Trophoblast cell (in vitro differentiated cells and primary cell): ENCODE data around the gene PLXNA2.

Experiments used
- DNase-seq, 2 donors: peaks; one replicate each; pipeline ENCODE4 v3.0.0-alpha.2; 2016
- H2AFZ ChIP-seq: 2 replicates; pipeline ENCODE4 v1.6.1; 2013; ENCODE audit warnings: low read length, moderate library complexity, mild to moderate bottlenecking; ENCODE audit not compliant: insufficient read depth, poor library complexity
- H2AK5ac ChIP-seq: 2 replicates; pipeline ENCODE4 v1.6.1; 2013; ENCODE audit warnings: mild to moderate bottlenecking, low read length
- H2BK120ac ChIP-seq: 2 replicates; pipeline ENCODE4 v1.6.1; 2013; ENCODE audit warnings: low read length, mild to moderate bottlenecking, moderate library complexity; ENCODE audit not compliant: insufficient read depth, poor library complexity
- H2BK12ac ChIP-seq: 2 replicates; pipeline ENCODE4 v1.6.1; 2013; ENCODE audit warnings: mild to moderate bottlenecking, low read length, moderate library complexity
- H2BK5ac ChIP-seq: 2 replicates; pipeline ENCODE4 v1.6.1; 2013; ENCODE audit warnings: low read length, low read depth, moderate library complexity, mild to moderate bottlenecking; ENCODE audit not compliant: poor library complexity
- H3K14ac ChIP-seq: 2 replicates; pipeline ENCODE4 v1.6.1; 2013; ENCODE audit warnings: mild to moderate bottlenecking, low read length
- H3K18ac ChIP-seq: 2 replicates; pipeline ENCODE4 v1.6.1; 2013; ENCODE audit warnings: mild to moderate bottlenecking, low read length
- H3K23ac ChIP-seq: 2 replicates; pipeline ENCODE4 v1.6.1; 2013; ENCODE audit warnings: low read length
- H3K27ac ChIP-seq: 2 replicates; pipeline ENCODE4 v1.5.1; 2013; ENCODE audit warnings: low read depth, mild to moderate bottlenecking, inconsistent platforms, low read length, moderate library complexity
- H3K27me3 ChIP-seq: 2 replicates; pipeline ENCODE4 v1.6.1; 2013; ENCODE audit warnings: inconsistent platforms, mild to moderate bottlenecking, low read length, moderate library complexity; ENCODE audit not compliant: insufficient read depth
- H3K36me3 ChIP-seq, 2 experiments: 1 replicate in 1 of 2; 2 replicates in 1 of 2; pipeline ENCODE4 v1.6.1; 2013; ENCODE audit warnings: low read length in 2 of 2, mild to moderate bottlenecking in 2 of 2, moderate library complexity in 1 of 2; ENCODE audit not compliant: insufficient read depth in 2 of 2, control insufficient read depth in 1 of 2
- H3K4ac ChIP-seq: 2 replicates; pipeline ENCODE4 v1.6.1; 2013; ENCODE audit warnings: low read depth, mild to moderate bottlenecking, low read length, moderate library complexity
- H3K4me1 ChIP-seq, 2 experiments: 1 replicate in 1 of 2; 2 replicates in 1 of 2; pipeline ENCODE4 v1.6.1; 2013; ENCODE audit warnings: low read length in 2 of 2, mild to moderate bottlenecking in 2 of 2, moderate library complexity in 1 of 2; ENCODE audit not compliant: insufficient read depth in 2 of 2, control insufficient read depth in 1 of 2
- H3K4me2 ChIP-seq: 2 replicates; pipeline ENCODE4 v1.6.1; 2013; ENCODE audit warnings: inconsistent platforms, mild to moderate bottlenecking, low read length, moderate library complexity
- H3K4me3 ChIP-seq: 2 replicates; pipeline ENCODE4 v1.5.1; 2013; ENCODE audit warnings: mild to moderate bottlenecking, low read depth, low read length, inconsistent platforms
- H3K79me1 ChIP-seq: one replicate; pipeline ENCODE4 v1.6.1; 2013; ENCODE audit warnings: low read length
- H3K79me2 ChIP-seq: 2 replicates; pipeline ENCODE4 v1.6.1; 2013; ENCODE audit warnings: low read length, mild to moderate bottlenecking; ENCODE audit not compliant: control insufficient read depth, insufficient read depth, poor library complexity
- H3K9ac ChIP-seq: 2 replicates; pipeline ENCODE4 v1.6.1; 2013; ENCODE audit warnings: mild to moderate bottlenecking, low read length
- H3K9me3 ChIP-seq: 2 replicates; pipeline ENCODE4 v1.6.1; 2013; ENCODE audit warnings: low read depth, mild to moderate bottlenecking, control low read depth, inconsistent platforms, low read length; ENCODE audit not compliant: insufficient read depth
- H4K12ac ChIP-seq: 2 replicates; pipeline ENCODE4 v1.6.1; 2013; ENCODE audit warnings: low read depth, mild to moderate bottlenecking, low read length, moderate library complexity
- H4K8ac ChIP-seq: 2 replicates; pipeline ENCODE4 v1.6.1; 2013; ENCODE audit warnings: low read depth, mild to moderate bottlenecking, low read length, moderate library complexity
- H4K91ac ChIP-seq: one replicate; pipeline ENCODE4 v1.6.1; 2013; ENCODE audit warnings: low read depth, mild to moderate bottlenecking, low read length, moderate library complexity
- WGBS: extraction: QIAGEN DNeasy Blood & Tissue Kit; methylation state at CpG from one replicate; pipeline ENCODE4 v1.1.7; 2013; ENCODE audit warnings: missing lambda C conversion rate; ENCODE audit not compliant: insufficient read length, insufficient coverage; ENCODE audit errors: extremely low coverage; 5-methylcytosine and 5-hydroxymethylcytosine counted together

The PLXNA2 gene

DNA sequence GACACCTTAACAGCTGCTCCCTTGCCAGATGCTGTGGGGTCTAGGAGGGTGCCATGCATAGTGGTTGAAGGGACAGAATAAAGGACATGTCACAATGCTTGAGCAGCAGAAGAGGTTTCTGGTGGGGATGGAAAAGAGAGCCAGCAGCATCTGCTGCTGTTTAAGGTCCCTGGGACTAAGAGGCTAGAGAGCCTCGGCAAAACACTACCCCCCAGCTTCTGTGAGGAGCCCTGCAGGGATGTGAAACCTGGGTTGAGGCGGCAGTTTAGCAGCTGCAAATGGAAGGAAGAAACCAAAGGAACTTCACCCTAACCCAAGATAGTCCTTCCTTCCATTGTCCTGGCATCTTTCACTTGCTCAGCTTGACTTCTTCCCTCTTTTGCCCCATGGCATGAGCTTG is 39.4 kb downstream of the PLXNA2 start:
- Histone ChIP-seq H3K14ac (peak overlapping the region; percentile 23), H3K23ac (no peak overlapping the region), H3K9ac (no peak overlapping the region), H2AFZ (no peak overlapping the region), H3K18ac (no peak overlapping the region), H3K27me3 (no peaks in the 10 kb centered on the region), H2AK5ac (no peak overlapping the region), H3K27ac (no peak overlapping the region), H2BK12ac (peak overlapping the region; percentile 38), H2BK120ac (no peak overlapping the region), H4K12ac (no peak overlapping the region), H3K79me2 (no peaks in the 10 kb centered on the region), H3K4me1 (peaks cover 20 to 31% of the 10 kb centered on the region in 2 experiments), H4K91ac (no peak overlapping the region), H3K9me3 (no peaks in the 10 kb centered on the region), H3K4me3 (no peak overlapping the region), H2BK5ac (no peak overlapping the region), H3K36me3 (peaks cover 28 to 50% of the 10 kb centered on the region in 2 experiments), H3K79me1 (peaks cover 17% of the 10 kb centered on the region), H3K4me2 (no peak overlapping the region), H4K8ac (no peak overlapping the region), H3K4ac (no peak overlapping the region)
- WGBS = no CpG with 5 or more reads among the region's 2 CpGs
- DNase-seq = no peak

DNA sequence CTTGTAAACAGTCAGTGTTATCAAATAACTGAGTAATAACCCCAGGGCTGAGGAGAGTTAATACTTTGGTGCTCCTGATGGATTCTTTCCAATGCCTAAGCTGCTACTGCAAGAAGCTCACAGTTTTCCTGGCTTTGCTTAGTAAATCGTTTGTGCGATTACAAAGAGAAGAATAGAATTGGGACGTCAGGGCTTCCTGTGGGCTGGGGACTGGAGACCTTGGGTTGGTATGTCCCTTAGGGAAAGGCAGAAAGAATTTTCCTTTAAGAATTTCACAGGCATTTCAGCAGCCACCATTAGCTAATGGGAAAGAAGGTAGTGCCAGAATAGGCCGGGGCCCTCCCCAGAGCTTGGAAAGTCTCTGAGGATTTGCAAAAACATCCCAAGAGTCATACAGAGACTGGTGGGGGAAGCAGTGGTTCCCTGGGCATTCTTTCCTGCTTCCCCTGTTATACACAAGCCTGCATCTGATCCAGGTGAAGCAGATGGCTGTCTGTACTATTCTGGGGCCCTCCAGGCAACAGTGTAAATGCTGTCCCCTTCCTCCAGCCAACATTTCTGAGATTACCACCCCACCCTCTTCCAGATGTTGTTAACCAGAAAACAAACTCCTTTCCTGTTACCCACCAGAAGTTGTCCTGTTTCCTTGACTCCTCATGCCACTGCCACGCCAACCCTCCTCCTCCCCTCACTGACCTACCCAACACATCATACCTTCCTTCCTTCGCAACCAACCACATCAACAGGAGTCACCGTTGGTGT is 40.2 kb downstream of the PLXNA2 start:
- Histone ChIP-seq H3K27me3 (no peaks in the 10 kb centered on the region), H2BK120ac (peak overlapping the region; percentile 0), H4K91ac (peak overlapping the region; percentile 15), H3K14ac (no peak overlapping the region), H3K27ac (peak overlapping the region; percentile 74), H3K36me3 (peaks cover 25 to 45% of the 10 kb centered on the region in 2 experiments), H2AFZ (no peak overlapping the region), H3K4ac (no peak overlapping the region), H2AK5ac (no peak overlapping the region), H3K4me2 (no peak overlapping the region), H3K23ac (no peak overlapping the region), H3K79me1 (peaks cover 12% of the 10 kb centered on the region), H3K4me1 (peaks cover 16 to 27% of the 10 kb centered on the region in 2 experiments), H4K12ac (no peak overlapping the region), H4K8ac (no peak overlapping the region), H2BK5ac (peak overlapping the region; percentile 1), H3K79me2 (no peaks in the 10 kb centered on the region), H2BK12ac (no peak overlapping the region), H3K9me3 (no peaks in the 10 kb centered on the region), H3K18ac (no peak overlapping the region), H3K9ac (no peak overlapping the region), H3K4me3 (no peak overlapping the region)
- 100% methylated on average over 1 of the region's 7 CpGs for WGBS
- peak; percentile 61 to 70 for DNase-seq

DNA sequence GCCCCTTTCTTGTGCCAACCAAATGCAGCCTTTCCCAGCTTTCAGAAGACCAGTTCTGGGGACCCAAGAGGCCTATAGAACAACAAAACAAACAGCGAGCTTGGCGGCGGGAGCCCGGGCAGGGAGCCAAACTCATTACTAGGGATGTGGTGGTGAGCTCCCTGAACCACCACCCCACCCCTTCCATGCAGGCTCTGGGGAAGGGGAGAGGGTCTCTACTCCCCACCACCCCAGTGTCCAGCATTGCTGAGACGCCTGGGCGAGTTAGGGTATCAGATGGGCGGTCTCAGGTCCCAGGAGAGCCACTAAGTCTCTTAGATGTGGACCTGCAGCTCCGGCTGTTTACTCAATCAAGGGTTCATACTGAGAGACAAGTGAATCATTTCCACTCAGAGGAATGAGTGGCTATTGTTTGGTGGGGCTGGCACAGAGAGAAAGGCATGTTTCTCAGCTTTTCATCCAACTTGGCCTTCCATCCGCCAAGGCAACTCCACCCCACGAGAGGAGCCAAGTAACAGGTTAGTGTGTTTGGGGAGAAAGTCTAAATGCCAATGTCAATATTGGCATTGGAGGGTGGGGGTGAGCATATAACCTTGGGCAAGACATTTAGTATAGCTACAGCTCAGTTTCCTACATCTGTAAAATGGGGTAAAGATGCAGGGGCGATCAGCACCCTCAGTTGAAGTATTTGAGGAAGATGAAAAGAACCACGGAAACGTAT is 40.9 kb downstream of the PLXNA2 start:
- H3K23ac ChIP-seq = no peak overlapping the region
- no peak overlapping the region for H4K12ac ChIP-seq
- H3K9me3 ChIP-seq = no peaks in the 10 kb centered on the region
- H2BK5ac ChIP-seq = peak overlapping the region; percentile 59
- no peak overlapping the region for H3K9ac ChIP-seq
- no peak for DNase-seq
- peak overlapping the region; percentile 25 for H2BK120ac ChIP-seq
- peaks cover 12% of the 10 kb centered on the region for H3K79me1 ChIP-seq
- peak overlapping the region; percentile 2 for H4K91ac ChIP-seq
- H4K8ac ChIP-seq = no peak overlapping the region
- H2AFZ ChIP-seq = no peak overlapping the region
- H3K18ac ChIP-seq = peak overlapping the region; percentile 58
- H3K4ac ChIP-seq = peak overlapping the region; percentile 65
- no peaks in the 10 kb centered on the region for H3K27me3 ChIP-seq
- no CpG with 5 or more reads among the region's 13 CpGs for WGBS
- peaks cover 27 to 43% of the 10 kb centered on the region in 2 experiments for H3K36me3 ChIP-seq
- H2BK12ac ChIP-seq = peak overlapping the region; percentile 68
- peak overlapping the region; percentile 30 for H2AK5ac ChIP-seq
- peak overlapping the region; percentile 61 for H3K14ac ChIP-seq
- peak overlapping the region; percentile 3 for H3K27ac ChIP-seq
- no peak overlapping the region for H3K4me2 ChIP-seq
- no peak overlapping the region for H3K4me3 ChIP-seq
- H3K4me1 ChIP-seq = peaks cover 16 to 29% of the 10 kb centered on the region in 2 experiments
- H3K79me2 ChIP-seq = peaks cover 2% of the 10 kb centered on the region

DNA sequence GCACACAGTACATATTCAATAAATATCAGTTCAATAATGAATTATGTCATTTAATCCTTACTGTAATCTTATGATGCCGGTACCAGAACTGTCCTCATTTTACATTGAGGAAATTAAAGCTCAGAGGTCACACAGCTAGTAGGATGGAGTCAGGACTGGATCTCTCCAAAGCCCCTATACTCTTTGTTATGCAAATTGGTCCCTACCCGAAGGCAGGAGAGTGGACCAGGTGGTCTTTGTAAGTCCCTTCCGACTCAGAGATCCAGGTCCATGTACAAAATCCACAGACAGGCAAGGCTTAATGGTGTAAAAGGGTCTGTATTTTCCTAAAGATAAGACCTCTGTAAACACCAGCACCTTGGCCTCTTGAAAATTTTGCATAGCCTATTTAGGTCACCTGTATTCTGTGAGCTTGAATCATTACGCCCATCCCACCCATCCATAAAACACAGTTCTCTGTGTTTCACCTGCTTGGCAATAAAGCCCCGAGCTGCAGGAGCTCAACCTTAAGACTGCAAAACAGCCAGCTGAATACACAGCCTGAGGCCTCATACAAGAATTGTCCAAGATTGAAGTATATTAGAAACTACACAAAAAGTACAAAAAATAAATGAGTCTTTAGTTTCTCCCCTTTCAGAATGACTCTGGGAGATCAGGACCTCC is 41.7 kb downstream of the PLXNA2 start:
- peaks cover 25 to 42% of the 10 kb centered on the region in 2 experiments for H3K36me3 ChIP-seq
- H3K4ac ChIP-seq = no peak overlapping the region
- no peak overlapping the region for H3K4me2 ChIP-seq
- DNase-seq = no peak
- H2AFZ ChIP-seq = no peak overlapping the region
- H2AK5ac ChIP-seq = no peak overlapping the region
- no peaks in the 10 kb centered on the region for H3K27me3 ChIP-seq
- no peak overlapping the region for H2BK5ac ChIP-seq
- no peak overlapping the region for H3K9ac ChIP-seq
- H2BK120ac ChIP-seq = no peak overlapping the region
- peaks cover 3% of the 10 kb centered on the region for H3K79me2 ChIP-seq
- H3K4me1 ChIP-seq = peaks cover 14 to 27% of the 10 kb centered on the region in 2 experiments
- no peak overlapping the region for H4K8ac ChIP-seq
- no peak overlapping the region for H3K18ac ChIP-seq
- peak overlapping the region; percentile 44 for H2BK12ac ChIP-seq
- no peak overlapping the region for H3K23ac ChIP-seq
- no peak overlapping the region for H3K27ac ChIP-seq
- no peaks in the 10 kb centered on the region for H3K9me3 ChIP-seq
- WGBS = no CpG with 5 or more reads among the region's 5 CpGs
- no peak overlapping the region for H3K4me3 ChIP-seq
- no peak overlapping the region for H3K14ac ChIP-seq
- no peak overlapping the region for H4K91ac ChIP-seq
- peaks cover 12% of the 10 kb centered on the region for H3K79me1 ChIP-seq
- H4K12ac ChIP-seq = no peak overlapping the region
